Measurements from ENCODE around the gene CYP2W1. TPM values are rescaled to one million over a fixed set of nuclear protein-coding genes. Genes with fewer than 3 reads are reported as not detected.

CYP2W1 gene
- total and polyA plus RNA-seq, 10 of the 15 experiments (the other 5 are each of a cell fraction or from before 2014, with no cell fraction given): not detected

MicroRNAs within 50 kb of the gene (microRNA counts, 767-probe panel; counts per million panel counts)
- microRNA hsa-miR-339-3p (1,125 counts per million, percentile 35 among the panel's probes with 10 or more counts), microRNA hsa-miR-339-5p (1,899 counts per million, percentile 72 among the panel's probes with 10 or more counts)

Small RNA genes lying within 50 kb of the gene (microRNA-seq; reads per million reads assigned to microRNA genes)
- gene MIR339: 11,727 reads per million, percentile 97 among the genes with 10 or more reads in this experiment

Small RNA genes lying within 50 kb of the gene (small RNA-seq; reads per million reads assigned to genes)
- 264 reads per million, percentile 99 among the genes with 10 or more reads in this experiment for gene MIR339

Other genes with a start within 250 kb of the CYP2W1 start
Only the 7 nearest of the 8 such genes appear.
- gene SUN1, start 150.7 kb upstream of the CYP2W1 start, total RNA-seq (2014; rRNA removed): 65.2 and 70.7 TPM in 2 replicates
- 33.0 and 33.5 TPM in 2 replicates for gene SUN1, start 150.7 kb upstream of the CYP2W1 start, total RNA-seq (2014; rRNA removed; fragmentation: Illumina TruSeq; extraction: Trizol)
- gene SUN1, start 150.7 kb upstream of the CYP2W1 start, total RNA-seq (2021): 69.3 and 75.8 TPM in 2 replicates
- gene SUN1, start 150.7 kb upstream of the CYP2W1 start, polyA plus RNA-seq (2011; rRNA removed): 71.4 and 107 TPM in 2 replicates
- gene SUN1, start 150.7 kb upstream of the CYP2W1 start, polyA plus RNA-seq (2014; fragmentation: Illumina TruSeq; extraction: Trizol): 35.2 and 43.4 TPM in 2 replicates
- 10 to 100 TPM; 27.8 to 28.1 TPM for gene SUN1, start 150.7 kb upstream of the CYP2W1 start, polyA plus RNA-seq (2014; fragmentation: Nextera tagmentation; extraction: Ambion mirVana)
- gene SUN1, start 150.7 kb upstream of the CYP2W1 start, polyA plus RNA-seq (2014; rRNA removed): 89.9 and 106 TPM in 2 replicates
- gene SUN1, start 150.7 kb upstream of the CYP2W1 start, polyA plus RNA-seq (2016; fragmentation: Nextera tagmentation; extraction: Ambion mirVana): 10 to 100 TPM; 64.7 to 66.8 TPM
- gene GET4, start 106.6 kb upstream of the CYP2W1 start, total RNA-seq (2014; rRNA removed): 42.9 and 53.6 TPM in 2 replicates
- gene GET4, start 106.6 kb upstream of the CYP2W1 start, total RNA-seq (2014; rRNA removed; fragmentation: Illumina TruSeq; extraction: Trizol): 12.0 and 16.1 TPM in 2 replicates
- 40.7 and 42.1 TPM in 2 replicates for gene GET4, start 106.6 kb upstream of the CYP2W1 start, total RNA-seq (2021)
- gene GET4, start 106.6 kb upstream of the CYP2W1 start, polyA plus RNA-seq (2011; rRNA removed): 17.6 and 25.9 TPM in 2 replicates
- 4.4 and 14.0 TPM in 2 replicates for gene GET4, start 106.6 kb upstream of the CYP2W1 start, polyA plus RNA-seq (2014; fragmentation: Illumina TruSeq; extraction: Trizol)
- 1 to 10 TPM in 1 of 2 experiments, under 1 TPM in 1; 0.66 to 2.3 TPM for gene GET4, start 106.6 kb upstream of the CYP2W1 start, polyA plus RNA-seq (2014; fragmentation: Nextera tagmentation; extraction: Ambion mirVana)
- gene GET4, start 106.6 kb upstream of the CYP2W1 start, polyA plus RNA-seq (2014; rRNA removed): 69.0 and 76.0 TPM in 2 replicates
- 10 to 100 TPM; 68.9 to 73.8 TPM for gene GET4, start 106.6 kb upstream of the CYP2W1 start, polyA plus RNA-seq (2016; fragmentation: Nextera tagmentation; extraction: Ambion mirVana)
- gene ADAP1, start 28.5 kb upstream of the CYP2W1 start, total RNA-seq (2014; rRNA removed): 34.0 and 44.2 TPM in 2 replicates
- 15.8 and 17.9 TPM in 2 replicates for gene ADAP1, start 28.5 kb upstream of the CYP2W1 start, total RNA-seq (2014; rRNA removed; fragmentation: Illumina TruSeq; extraction: Trizol)
- gene ADAP1, start 28.5 kb upstream of the CYP2W1 start, total RNA-seq (2021): 38.7 and 42.3 TPM in 2 replicates
- gene ADAP1, start 28.5 kb upstream of the CYP2W1 start, polyA plus RNA-seq (2011; rRNA removed): 16.6 and 22.5 TPM in 2 replicates
- 8.0 and 22.0 TPM in 2 replicates for gene ADAP1, start 28.5 kb upstream of the CYP2W1 start, polyA plus RNA-seq (2014; fragmentation: Illumina TruSeq; extraction: Trizol)
- gene ADAP1, start 28.5 kb upstream of the CYP2W1 start, polyA plus RNA-seq (2014; fragmentation: Nextera tagmentation; extraction: Ambion mirVana): under 1 TPM in 1 of 2 experiments, not detected in 1; 0.22 TPM
- gene ADAP1, start 28.5 kb upstream of the CYP2W1 start, polyA plus RNA-seq (2014; rRNA removed): 28.9 and 35.5 TPM in 2 replicates
- gene ADAP1, start 28.5 kb upstream of the CYP2W1 start, polyA plus RNA-seq (2016; fragmentation: Nextera tagmentation; extraction: Ambion mirVana): 10 to 100 TPM in 1 of 2 experiments, 1 to 10 TPM in 1; 6.7 to 12.7 TPM
- 10.2 and 12.5 TPM in 2 replicates for gene COX19, start 7.6 kb upstream of the CYP2W1 start, total RNA-seq (2014; rRNA removed)
- gene COX19, start 7.6 kb upstream of the CYP2W1 start, total RNA-seq (2014; rRNA removed; fragmentation: Illumina TruSeq; extraction: Trizol): 9.5 and 11.4 TPM in 2 replicates
- gene COX19, start 7.6 kb upstream of the CYP2W1 start, total RNA-seq (2021): 8.6 and 9.0 TPM in 2 replicates
- gene COX19, start 7.6 kb upstream of the CYP2W1 start, polyA plus RNA-seq (2011; rRNA removed): 15.9 and 17.0 TPM in 2 replicates
- gene COX19, start 7.6 kb upstream of the CYP2W1 start, polyA plus RNA-seq (2014; fragmentation: Illumina TruSeq; extraction: Trizol): 7.0 and 12.4 TPM in 2 replicates
- gene COX19, start 7.6 kb upstream of the CYP2W1 start, polyA plus RNA-seq (2014; fragmentation: Nextera tagmentation; extraction: Ambion mirVana): 1 to 10 TPM; 3.7 to 6.6 TPM
- 8.9 and 10.2 TPM in 2 replicates for gene COX19, start 7.6 kb upstream of the CYP2W1 start, polyA plus RNA-seq (2014; rRNA removed)
- 10 to 100 TPM; 15.0 to 17.9 TPM for gene COX19, start 7.6 kb upstream of the CYP2W1 start, polyA plus RNA-seq (2016; fragmentation: Nextera tagmentation; extraction: Ambion mirVana)
- 0.65 and 0.68 TPM in 2 replicates for gene GPR146, start 61.4 kb downstream of the CYP2W1 start, total RNA-seq (2014; rRNA removed)
- gene GPR146, start 61.4 kb downstream of the CYP2W1 start, total RNA-seq (2014; rRNA removed; fragmentation: Illumina TruSeq; extraction: Trizol): 0.36 and 0.92 TPM in 2 replicates
- 0.51 and 1.1 TPM in 2 replicates for gene GPR146, start 61.4 kb downstream of the CYP2W1 start, total RNA-seq (2021)
- gene GPR146, start 61.4 kb downstream of the CYP2W1 start, polyA plus RNA-seq (2011; rRNA removed): 9.0 and 12.0 TPM in 2 replicates
- 0.19 TPM in 1 of 2 replicates, not detected in the other for gene GPR146, start 61.4 kb downstream of the CYP2W1 start, polyA plus RNA-seq (2014; fragmentation: Illumina TruSeq; extraction: Trizol)
- gene GPR146, start 61.4 kb downstream of the CYP2W1 start, polyA plus RNA-seq (2014; fragmentation: Nextera tagmentation; extraction: Ambion mirVana): not detected
- gene GPR146, start 61.4 kb downstream of the CYP2W1 start, polyA plus RNA-seq (2014; rRNA removed): 0.50 and 0.80 TPM in 2 replicates
- 1 to 10 TPM in 1 of 2 experiments, under 1 TPM in 1; 0.56 to 1.0 TPM for gene GPR146, start 61.4 kb downstream of the CYP2W1 start, polyA plus RNA-seq (2016; fragmentation: Nextera tagmentation; extraction: Ambion mirVana)
- gene GPER1, start 104.9 kb downstream of the CYP2W1 start, total RNA-seq (2014; rRNA removed): 5.3 and 5.5 TPM in 2 replicates
- 1.8 and 2.2 TPM in 2 replicates for gene GPER1, start 104.9 kb downstream of the CYP2W1 start, total RNA-seq (2014; rRNA removed; fragmentation: Illumina TruSeq; extraction: Trizol)
- 6.3 and 7.7 TPM in 2 replicates for gene GPER1, start 104.9 kb downstream of the CYP2W1 start, total RNA-seq (2021)
- 1.3 and 1.9 TPM in 2 replicates for gene GPER1, start 104.9 kb downstream of the CYP2W1 start, polyA plus RNA-seq (2011; rRNA removed)
- 0.73 and 1.4 TPM in 2 replicates for gene GPER1, start 104.9 kb downstream of the CYP2W1 start, polyA plus RNA-seq (2014; fragmentation: Illumina TruSeq; extraction: Trizol)
- gene GPER1, start 104.9 kb downstream of the CYP2W1 start, polyA plus RNA-seq (2014; fragmentation: Nextera tagmentation; extraction: Ambion mirVana): under 1 TPM; 0.03 to 0.73 TPM
- gene GPER1, start 104.9 kb downstream of the CYP2W1 start, polyA plus RNA-seq (2014; rRNA removed): 6.5 TPM in 2 replicates
- gene GPER1, start 104.9 kb downstream of the CYP2W1 start, polyA plus RNA-seq (2016; fragmentation: Nextera tagmentation; extraction: Ambion mirVana): 1 to 10 TPM; 3.0 to 5.2 TPM
- 15.4 and 19.4 TPM in 2 replicates for gene ZFAND2A, start 177.0 kb downstream of the CYP2W1 start, total RNA-seq (2014; rRNA removed)
- 16.0 and 17.6 TPM in 2 replicates for gene ZFAND2A, start 177.0 kb downstream of the CYP2W1 start, total RNA-seq (2014; rRNA removed; fragmentation: Illumina TruSeq; extraction: Trizol)
- 14.8 and 16.7 TPM in 2 replicates for gene ZFAND2A, start 177.0 kb downstream of the CYP2W1 start, total RNA-seq (2021)
- 30.8 and 32.5 TPM in 2 replicates for gene ZFAND2A, start 177.0 kb downstream of the CYP2W1 start, polyA plus RNA-seq (2011; rRNA removed)
- 14.1 and 17.2 TPM in 2 replicates for gene ZFAND2A, start 177.0 kb downstream of the CYP2W1 start, polyA plus RNA-seq (2014; fragmentation: Illumina TruSeq; extraction: Trizol)
- 10 to 100 TPM; 34.9 to 39.9 TPM for gene ZFAND2A, start 177.0 kb downstream of the CYP2W1 start, polyA plus RNA-seq (2014; fragmentation: Nextera tagmentation; extraction: Ambion mirVana)
- gene ZFAND2A, start 177.0 kb downstream of the CYP2W1 start, polyA plus RNA-seq (2014; rRNA removed): 19.8 and 23.1 TPM in 2 replicates
- 10 to 100 TPM; 21.7 to 23.1 TPM for gene ZFAND2A, start 177.0 kb downstream of the CYP2W1 start, polyA plus RNA-seq (2016; fragmentation: Nextera tagmentation; extraction: Ambion mirVana)